HG03103 (cell line): ENCODE measurements around the gene PRKG1.

Experiments used
- ATAC-seq: cut with Tn5 transposase; IDR thresholded peaks from one replicate; pipeline ENCODE4 v1.9.1; 2021; ENCODE audit warnings: low read depth; ENCODE audit not compliant: unreplicated experiment

Gene PRKG1

DNA sequence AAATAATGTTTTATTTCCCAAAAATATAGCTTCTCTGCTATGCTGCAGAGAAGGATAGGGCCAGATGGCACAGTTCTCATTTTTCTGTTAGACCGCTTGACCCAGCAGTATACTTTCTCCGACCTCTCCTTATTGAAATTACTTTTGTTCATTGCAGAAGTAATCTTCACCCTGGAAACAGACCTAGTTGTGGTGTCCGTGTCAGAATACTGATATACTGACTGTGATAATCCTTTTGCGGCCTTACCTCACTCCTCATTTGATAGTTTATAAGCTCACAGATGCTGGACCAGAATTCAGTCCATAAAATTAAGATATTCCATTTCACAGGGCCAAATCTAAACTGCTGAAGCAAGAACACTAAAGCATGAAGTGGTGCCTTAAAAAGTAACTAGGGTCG lies 979.2 kb downstream of the PRKG1 start:
- no peak for ATAC-seq

DNA sequence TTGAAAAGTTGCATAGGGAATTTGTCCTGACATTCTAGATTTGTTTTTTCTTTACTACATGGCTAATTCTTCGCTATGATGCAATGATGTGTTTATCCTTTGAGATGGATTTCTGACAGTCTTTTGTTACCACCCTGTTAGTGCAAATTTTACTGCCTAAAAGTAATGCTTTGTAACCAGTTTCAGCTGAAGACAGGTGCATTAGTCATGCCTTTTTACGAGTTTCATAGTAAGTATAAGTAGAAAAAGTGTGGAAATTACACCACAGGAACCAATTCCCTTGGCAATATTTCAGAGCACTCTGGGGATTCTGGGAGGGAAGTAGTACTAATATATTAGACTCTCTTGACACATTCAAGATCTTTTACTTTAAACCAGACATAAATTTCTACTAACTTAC lies 982.0 kb downstream of the PRKG1 start:
- ATAC-seq: no peak

DNA sequence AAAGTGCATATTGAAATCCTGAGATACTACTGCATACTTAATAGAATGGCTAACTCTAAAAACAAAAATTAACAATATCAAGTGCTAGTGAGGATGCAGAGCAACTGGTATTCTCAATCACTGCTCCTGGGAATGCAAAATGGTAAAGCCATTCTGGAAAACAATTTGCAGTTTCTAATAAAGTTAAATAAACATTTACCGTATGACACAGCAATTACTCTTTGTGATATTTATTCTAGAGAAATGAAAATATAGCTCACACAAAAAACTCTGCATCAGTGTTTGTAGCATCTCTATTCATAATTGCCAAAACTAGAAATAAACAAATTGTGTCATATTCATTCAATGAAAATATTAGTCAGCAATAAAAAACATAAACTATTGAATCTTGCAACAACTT lies 984.8 kb downstream of the PRKG1 start:
- no peak for ATAC-seq

- ATAC-seq: no peak
These were observed 988.9 kb downstream of the PRKG1 start for GRCh38 chr10:52063159-52063558.

GRCh38 chr10:52064084-52064845 lies 990.0 kb downstream of the PRKG1 start:
- no peak for ATAC-seq

GRCh38 chr10:52066383-52066782 lies 992.1 kb downstream of the PRKG1 start:
- ATAC-seq: no peak

- ATAC-seq: no peak
These were observed 994.2 kb downstream of the PRKG1 start for GRCh38 chr10:52068485-52068884.

- ATAC-seq: no peak
These were observed 997.5 kb downstream of the PRKG1 start for GRCh38 chr10:52071814-52072213.

DNA sequence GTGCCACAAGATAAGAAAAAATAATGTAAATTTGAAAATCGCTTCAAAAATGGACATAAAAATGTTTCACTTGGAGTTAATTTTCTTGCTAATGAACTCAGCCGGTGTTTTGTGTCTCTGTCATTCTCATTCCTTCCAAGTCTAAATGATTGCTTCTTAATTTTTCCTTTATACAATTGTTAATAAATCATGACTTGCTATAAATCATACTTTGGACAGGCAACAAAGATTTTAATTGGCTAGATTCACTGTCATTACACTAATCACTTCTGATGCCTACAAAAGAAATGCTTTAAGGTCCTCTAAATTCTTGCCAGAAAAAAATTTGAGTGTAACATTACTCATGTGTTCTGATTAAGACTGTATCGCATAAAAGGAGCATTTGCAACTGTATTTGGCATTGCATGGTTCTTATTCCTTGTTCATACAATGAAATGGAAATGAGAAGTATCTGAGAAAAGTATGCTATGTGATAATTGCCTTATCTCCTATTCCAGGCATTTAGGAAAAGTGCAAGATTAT lies 1000.3 kb downstream of the PRKG1 start:
- ATAC-seq: no peak

DNA sequence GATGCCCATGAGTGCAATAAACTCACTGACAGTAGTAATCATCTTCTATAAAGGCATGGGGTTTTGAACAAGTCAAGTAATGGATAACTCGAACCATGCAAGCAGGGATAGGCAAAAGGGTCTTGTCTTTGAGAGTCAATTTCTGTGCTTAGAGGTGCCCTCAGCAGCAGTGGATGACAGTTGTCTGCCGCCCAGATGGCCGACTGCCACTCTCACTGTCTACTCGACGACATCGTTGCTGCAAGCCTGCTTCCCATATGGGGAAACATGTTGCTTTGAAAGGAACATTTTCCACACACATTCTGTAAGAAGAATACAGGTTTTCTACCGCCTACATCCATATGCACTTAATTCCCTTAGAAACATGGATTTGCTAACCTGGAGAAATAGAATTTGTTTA lies 1003.5 kb downstream of the PRKG1 start:
- ATAC-seq: no peak

GRCh38 chr10:52078397-52078937 lies 1004.2 kb downstream of the PRKG1 start:
- ATAC-seq: no peak

DNA sequence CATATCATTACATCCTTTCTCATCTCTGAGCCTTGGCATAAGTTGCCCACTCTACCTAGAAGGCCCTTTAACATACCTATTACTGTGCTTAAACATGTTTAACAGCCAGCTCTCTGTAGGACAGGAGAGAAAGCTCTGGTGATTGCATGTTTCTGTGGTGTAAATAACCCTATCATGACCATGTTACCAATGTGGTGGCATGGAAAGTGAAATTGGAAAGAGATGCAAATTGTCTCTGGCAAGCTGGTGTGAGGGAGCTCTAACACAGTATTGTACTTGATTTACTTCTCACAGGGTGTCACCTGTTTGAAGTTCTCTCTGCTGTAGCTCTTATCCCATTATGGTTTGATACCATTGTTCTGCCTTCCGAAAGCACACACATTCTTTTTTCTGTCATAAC lies 1008.0 kb downstream of the PRKG1 start:
- no peak for ATAC-seq

DNA sequence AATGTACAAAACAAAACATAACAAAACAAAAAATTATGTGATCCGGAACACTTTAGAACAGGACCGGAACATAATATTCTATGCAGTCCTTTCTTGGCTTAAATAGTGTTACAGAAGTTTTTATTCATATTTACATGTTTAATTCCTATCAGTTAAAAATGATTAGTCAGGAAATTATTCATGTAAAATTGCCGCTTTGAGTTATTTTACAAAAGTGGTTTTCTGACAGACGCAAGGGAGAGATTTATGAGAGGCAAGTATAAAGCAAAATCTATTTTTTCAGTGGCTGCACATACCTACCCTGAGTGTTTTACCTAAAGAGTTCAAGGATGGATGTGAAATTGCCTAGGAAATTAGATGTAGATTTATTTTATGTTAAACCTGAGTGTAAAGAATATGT lies 1009.1 kb downstream of the PRKG1 start:
- ATAC-seq: no peak

- no peak for ATAC-seq
These were observed 1018.1 kb downstream of the PRKG1 start for GRCh38 chr10:52092390-52092789.

DNA sequence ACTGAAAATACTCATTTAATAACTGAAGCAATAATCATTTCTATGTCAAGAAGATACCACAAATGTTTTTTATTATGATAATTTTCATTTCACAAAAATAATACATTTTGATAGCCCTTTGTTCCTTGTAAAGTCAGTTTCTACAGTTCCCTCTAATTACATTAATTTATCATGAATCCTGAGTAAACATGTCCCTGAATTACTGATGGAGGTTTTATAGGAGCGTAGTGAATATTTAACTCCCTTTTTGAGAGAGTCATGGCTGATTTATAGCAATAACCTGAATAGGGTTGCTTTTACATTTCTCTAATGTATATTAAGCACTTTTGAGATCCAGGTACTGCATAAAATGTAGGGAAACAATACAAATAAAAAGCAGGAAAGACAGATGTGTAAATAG lies 1023.8 kb downstream of the PRKG1 start:
- ATAC-seq: no peak

DNA sequence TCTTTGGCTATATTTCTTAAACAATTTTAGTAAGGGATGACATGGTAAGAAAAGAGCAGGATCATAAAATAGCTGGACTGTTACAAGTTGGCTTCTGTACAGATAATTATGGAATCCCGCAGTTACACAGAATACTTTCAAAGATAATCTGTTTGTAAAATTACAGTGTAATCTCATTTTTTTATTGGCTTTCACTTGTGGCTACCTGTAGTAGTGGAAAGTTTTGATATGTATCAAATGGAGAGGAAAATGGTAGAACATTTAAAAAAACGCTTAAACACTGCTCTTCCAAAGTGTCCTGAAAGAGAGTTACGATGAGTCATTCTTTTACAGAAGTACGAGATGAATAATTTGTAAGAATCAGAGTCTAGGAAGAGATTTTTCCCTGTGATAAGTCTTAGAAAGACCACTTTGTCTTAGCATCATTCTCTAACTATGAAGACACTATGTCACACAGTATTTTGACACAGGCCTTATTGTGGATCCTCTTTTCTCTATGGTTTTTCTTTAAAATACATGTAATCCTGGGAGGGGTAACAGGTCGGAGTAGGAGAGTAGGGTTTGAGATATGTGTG lies 1024.8 kb downstream of the PRKG1 start:
- no peak for ATAC-seq

GRCh38 chr10:52100011-52100547 lies 1025.8 kb downstream of the PRKG1 start:
- ATAC-seq: no peak

DNA sequence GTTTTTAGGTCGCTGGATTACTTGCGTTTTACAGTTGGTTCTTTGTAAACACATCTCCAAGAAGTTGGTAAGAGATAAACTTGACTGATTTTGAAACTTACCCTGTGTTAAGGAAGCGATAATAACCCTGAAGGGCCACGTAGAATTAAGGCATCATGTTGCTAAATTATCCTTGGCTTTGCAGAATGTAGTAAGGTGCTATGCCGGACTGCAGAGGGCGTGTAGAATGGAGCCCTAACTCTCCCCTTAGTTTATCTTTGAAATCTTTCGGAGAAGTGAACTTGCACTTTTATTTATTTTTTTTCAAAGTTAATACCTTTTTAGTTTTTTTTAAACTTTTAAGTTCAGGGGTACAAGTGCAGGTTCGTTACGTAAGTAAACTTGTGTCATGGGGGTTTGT lies 1031.0 kb downstream of the PRKG1 start:
- no peak for ATAC-seq

- ATAC-seq: no peak
These were observed 1031.7 kb downstream of the PRKG1 start for GRCh38 chr10:52106011-52106410.

GRCh38 chr10:52106899-52107298 lies 1032.6 kb downstream of the PRKG1 start:
- no peak for ATAC-seq

GRCh38 chr10:52108236-52108635 lies 1033.9 kb downstream of the PRKG1 start:
- ATAC-seq: no peak

GRCh38 chr10:52110576-52110975 lies 1036.3 kb downstream of the PRKG1 start:
- no peak for ATAC-seq
